CD8-positive, alpha-beta memory T cell (primary cell): ENCODE measurements around the gene DDX52. TPM values are rescaled to one million over a fixed set of nuclear protein-coding genes. Genes with fewer than 3 reads are reported as not detected.
A peak's percentile ranks its signal among the peaks of the same experiment; 100 is the strongest.
"Not testable (repeated sequence)": the region's sequence is repeated elsewhere in the genome, so short reads cannot be mapped to it uniquely, and the experiment has no call there.

Source experiments
- CTCF ChIA-PET: fragments of 350-600 bp; sonication (Branson Sonifier 250); formaldehyde crosslinking; loops from one replicate; lab custom pipeline; 2021; ENCODE audit warnings: antibody characterized with exemption; lab: Charles Lee
- POLR2A ChIA-PET: fragments of 350-600 bp; sonication (Branson Sonifier 250); formaldehyde crosslinking; loops from one replicate; lab custom pipeline; 2021; ENCODE audit warnings: antibody characterized with exemption; lab: Charles Lee
- DNase-seq, 5 donors: peaks; one replicate each; pipeline versions ENCODE4 v3.0.0 to v3.0.0-alpha.2; 2020 to 2022; ENCODE audit warnings: mixed read lengths in 1 of 5
- H3K27ac ChIP-seq: one replicate; pipeline ENCODE4 v1.7.0; 2013; ENCODE audit warnings: low read depth, mild to moderate bottlenecking, low read length, moderate library complexity
- H3K27me3 ChIP-seq: 2 replicates; pipeline ENCODE4 v1.7.0; 2013; ENCODE audit warnings: low read length, mild to moderate bottlenecking; ENCODE audit not compliant: insufficient read depth, poor library complexity, severe bottlenecking
- H3K36me3 ChIP-seq: 2 replicates; pipeline ENCODE4 v1.7.0; 2013; ENCODE audit warnings: mild to moderate bottlenecking, low read length, moderate library complexity; ENCODE audit not compliant: insufficient read depth
- H3K4me1 ChIP-seq: 2 replicates; pipeline ENCODE4 v1.7.0; 2013; ENCODE audit warnings: mild to moderate bottlenecking, low read length, moderate library complexity; ENCODE audit not compliant: insufficient read depth
- H3K4me3 ChIP-seq: 2 replicates; pipeline ENCODE4 v1.7.0; 2013; ENCODE audit warnings: mild to moderate bottlenecking, low read length
- H3K9me3 ChIP-seq: 2 replicates; pipeline ENCODE4 v1.7.0; 2013; ENCODE audit warnings: mild to moderate bottlenecking, low read length
- H3K27ac Mint-ChIP-seq, 8 donors: one replicate each; pipeline ENCODE4 v1.8.0; 2020 to 2021; ENCODE audit warnings: mixed read lengths in 8 of 8, mild to moderate bottlenecking in 6 of 8, inconsistent platforms in 3 of 8, moderate library complexity in 3 of 8
- H3K27me3 Mint-ChIP-seq, 2 donors: one replicate each; pipeline ENCODE4 v1.8.0; 2020 to 2021; ENCODE audit warnings: mixed read lengths in 2 of 2, mild to moderate bottlenecking in 1 of 2, moderate library complexity in 1 of 2
- H3K36me3 Mint-ChIP-seq, 3 donors: one replicate each; pipeline ENCODE4 v1.8.0; 2020 to 2021; ENCODE audit warnings: mixed read lengths in 3 of 3, inconsistent platforms in 1 of 3, mild to moderate bottlenecking in 1 of 3
- H3K4me1 Mint-ChIP-seq, 3 donors: one replicate each; pipeline ENCODE4 v1.8.0; 2020 to 2021; ENCODE audit warnings: mixed read lengths in 3 of 3, inconsistent platforms in 1 of 3, mild to moderate bottlenecking in 1 of 3
- H3K4me3 Mint-ChIP-seq, 7 donors: one replicate each; pipeline ENCODE4 v1.8.0; 2020 to 2021; ENCODE audit warnings: mixed read lengths in 7 of 7, mild to moderate bottlenecking in 6 of 7, moderate library complexity in 4 of 7, inconsistent platforms in 2 of 7
- H3K9me3 Mint-ChIP-seq, 5 donors: one replicate each; pipeline ENCODE4 v1.8.0; 2020 to 2022; ENCODE audit warnings: mixed read lengths in 5 of 5, mild to moderate bottlenecking in 3 of 5, moderate library complexity in 2 of 5, inconsistent platforms in 1 of 5
- polyA plus RNA-seq: library from polyadenylated mRNA; unstranded; fragments of 300-500 nt; fragmentation: Illumina TruSeq; gene quantifications from one replicate; pipeline ENCODE4 v1.2.3, GENCODE V29; 2021
- total RNA-seq, 2 experiments: library from RNA; stranded (reverse); gene quantifications; one replicate each; pipeline ENCODE4 v1.2.3, GENCODE V29; 2021

The DDX52 gene
- total and polyA plus RNA-seq, 3 experiments from 2014 or later: 14.7 to 41.0 (median 36.0) TPM

- H3K27ac ChIP-seq: no peak overlapping the region
- Mint-ChIP-seq H3K4me3 (peak overlapping the region in 2 of 7 donors; percentile 12 to 56), H3K4me1 (peaks cover 18 to 33% (median 20%) of the 10 kb centered on the region in 3 donors), H3K36me3 (peaks cover 0 to 37% (median 1%) of the 10 kb centered on the region in 3 donors), H3K27ac (peak overlapping the region in 5 of 8 donors; percentile 6 to 90 (median 34)), H3K27me3 (no peaks in the 10 kb centered on the region), H3K9me3 (no peaks in the 10 kb centered on the region)
- H3K4me1 ChIP-seq: peaks cover 21% of the 10 kb centered on the region
- peaks cover 5% of the 10 kb centered on the region for H3K36me3 ChIP-seq
- CTCF ChIA-PET: interaction anchor here (1.0 to 4.6 kb wide), 4 partner anchors 8 to 252 kb away, joined by 3 to 43 read pairs (median 9); no protein-coding TSS in a partner anchor
- POLR2A ChIA-PET: interaction anchor here (0.6 kb wide), 1 partner anchor 40 kb away, joined by 3 read pairs; no protein-coding TSS in a partner anchor
- no peak for DNase-seq
- no peak overlapping the region for H3K4me3 ChIP-seq
- H3K9me3 ChIP-seq: no peaks in the 10 kb centered on the region
- no peaks in the 10 kb centered on the region for H3K27me3 ChIP-seq
Observed at GRCh38 chr17:37610971-37611370, 32.3 kb downstream of the DDX52 start.

GRCh38 chr17:37610041-37610420 lies 33.2 kb downstream of the DDX52 start:
- peak overlapping the region; percentile 89 to 99 (median 92) for H3K27ac Mint-ChIP-seq
- H3K4me3 Mint-ChIP-seq: peak overlapping the region; percentile 78 to 99 (median 85)
- H3K4me1 Mint-ChIP-seq: peaks cover 27 to 42% (median 29%) of the 10 kb centered on the region in 3 donors
- not testable (repeated sequence) for DNase-seq, H3K27me3 Mint-ChIP-seq, H3K36me3 ChIP-seq, H3K9me3 Mint-ChIP-seq, H3K27me3 ChIP-seq, H3K9me3 ChIP-seq
- H3K36me3 Mint-ChIP-seq: peaks cover 0 to 34% (median 1%) of the 10 kb centered on the region in 3 donors
- POLR2A ChIA-PET: interaction anchor here (0.6 to 2.0 kb wide), 8 partner anchors 8 to 251 kb away, joined by 3 to 8 read pairs (median 6); partner anchors contain the start of genes ACACA and TADA2A
- Histone ChIP-seq H3K4me1 (peaks cover 30% of the 10 kb centered on the region), H3K4me3 (peak overlapping the region; percentile 58), H3K27ac (peak overlapping the region; percentile 63)
- CTCF ChIA-PET: interaction anchor here (0.7 to 4.6 kb wide), 22 partner anchors 7 to 203 kb away, joined by 3 to 43 read pairs (median 4); partner anchors contain the start of genes ACACA, DDX52 and TADA2A

- no peaks in the 10 kb centered on the region for H3K27me3 ChIP-seq
- no peaks in the 10 kb centered on the region for H3K9me3 ChIP-seq
- Mint-ChIP-seq H3K4me3 (peak within 1 kb of the TSS; percentile 78 to 99 (median 85)), H3K4me1 (peaks cover 33 to 48% (median 35%) of the 10 kb centered on the region in 3 donors), H3K9me3 (no peaks in the 10 kb centered on the region), H3K27me3 (no peaks in the 10 kb centered on the region), H3K36me3 (peaks cover 0 to 28% (median 3%) of the 10 kb centered on the region in 3 donors), H3K27ac (peak within 1 kb of the TSS; percentile 90 to 99 (median 94))
- CTCF ChIA-PET: interaction anchor here (0.7 to 4.6 kb wide), 25 partner anchors 8 to 236 kb away, joined by 3 to 43 read pairs (median 4); partner anchors contain the start of genes ACACA, DDX52, DUSP14 and TADA2A
- H3K27ac ChIP-seq: peak within 1 kb of the TSS; percentile 63
- peak within 1 kb of the TSS; percentile 58 for H3K4me3 ChIP-seq
- peaks cover 37% of the 10 kb centered on the region for H3K4me1 ChIP-seq
- DNase-seq: peak; percentile 95 to 98 (median 97)
- no peaks in the 10 kb centered on the region for H3K36me3 ChIP-seq
- POLR2A ChIA-PET: interaction anchor here (0.6 to 2.0 kb wide), 11 partner anchors 9 to 250 kb away, joined by 3 to 8 read pairs (median 5); partner anchors contain the start of genes ACACA, DUSP14 and TADA2A
Observed at GRCh38 chr17:37609170-37610040, 33.8 kb downstream of the DDX52 start, which contains the start of gene SYNRG. Gene SYNRG, minus strand, starts transcription at chr17:37609418. Its CDS starts 63 bp downstream, at chr17:37609355.

GRCh38 chr17:37608351-37609169 lies 34.7 kb downstream of the DDX52 start:
- Histone ChIP-seq H3K4me3 (peak overlapping the region; percentile 58), H3K27ac (peak overlapping the region; percentile 60), H3K9me3 (no peaks in the 10 kb centered on the region), H3K27me3 (no peaks in the 10 kb centered on the region), H3K4me1 (peaks cover 45% of the 10 kb centered on the region), H3K36me3 (no peaks in the 10 kb centered on the region)
- Mint-ChIP-seq H3K36me3 (peaks cover 0 to 24% (median 2%) of the 10 kb centered on the region in 3 donors), H3K4me3 (peak overlapping the region; percentile 78 to 99 (median 85)), H3K4me1 (peaks cover 42 to 57% (median 44%) of the 10 kb centered on the region in 3 donors), H3K9me3 (no peaks in the 10 kb centered on the region), H3K27me3 (no peaks in the 10 kb centered on the region), H3K27ac (peak overlapping the region; percentile 85 to 99 (median 92))
- DNase-seq: peak in 4 of 5 donors; percentile 4 to 50 (median 30)
- ChIA-PET CTCF (interaction anchor here (1.0 to 4.6 kb wide), 22 partner anchors 9 to 235 kb away, joined by 3 to 43 read pairs (median 4); partner anchors contain the start of genes ACACA, DDX52, DUSP14 and TADA2A), POLR2A (interaction anchor here (0.6 to 2.0 kb wide), 8 partner anchors 9 to 249 kb away, joined by 3 to 7 read pairs (median 5); partner anchors contain the start of genes ACACA, DUSP14 and TADA2A)

- POLR2A ChIA-PET: interaction anchor here (2.0 kb wide), 1 partner anchor 248 kb away, joined by 7 read pairs; no protein-coding TSS in a partner anchor
- Mint-ChIP-seq H3K27me3 (no peaks in the 10 kb centered on the region), H3K36me3 (peaks cover 0 to 22% (median 2%) of the 10 kb centered on the region in 3 donors), H3K27ac (peak overlapping the region; percentile 85 to 99 (median 92)), H3K4me1 (peaks cover 49 to 65% (median 52%) of the 10 kb centered on the region in 3 donors), H3K9me3 (no peaks in the 10 kb centered on the region), H3K4me3 (peak overlapping the region; percentile 78 to 99 (median 85))
- H3K4me1 ChIP-seq: peaks cover 51% of the 10 kb centered on the region
- H3K4me3 ChIP-seq: peak overlapping the region; percentile 58
- CTCF ChIA-PET: interaction anchor here (3.0 to 4.6 kb wide), 2 partner anchors 14 to 81 kb away, joined by 18 to 43 read pairs; no protein-coding TSS in a partner anchor
- no peaks in the 10 kb centered on the region for H3K27me3 ChIP-seq
- no peaks in the 10 kb centered on the region for H3K9me3 ChIP-seq
- H3K36me3 ChIP-seq: no peaks in the 10 kb centered on the region
- peak overlapping the region; percentile 60 for H3K27ac ChIP-seq
- DNase-seq: peak in 4 of 5 donors; percentile 12 to 70 (median 62)
Observed at GRCh38 chr17:37607637-37608331, 35.5 kb downstream of the DDX52 start.

GRCh38 chr17:37605813-37606505 lies 37.3 kb downstream of the DDX52 start:
- peaks cover 0 to 25% (median 4%) of the 10 kb centered on the region in 3 donors for H3K36me3 Mint-ChIP-seq
- peak overlapping the region; percentile 78 to 99 (median 83) for H3K4me3 Mint-ChIP-seq
- peak in 4 of 5 donors; percentile 12 to 71 (median 60) for DNase-seq
- Histone ChIP-seq H3K27ac (peak overlapping the region; percentile 20), H3K4me3 (peak overlapping the region; percentile 15), H3K36me3 (no peaks in the 10 kb centered on the region), H3K4me1 (peaks cover 66% of the 10 kb centered on the region), H3K9me3 (no peaks in the 10 kb centered on the region), H3K27me3 (no peaks in the 10 kb centered on the region)
- POLR2A ChIA-PET: interaction anchor here (0.6 to 1.5 kb wide), 4 partner anchors 10 to 185 kb away, joined by 3 to 5 read pairs (median 3); no protein-coding TSS in a partner anchor
- CTCF ChIA-PET: interaction anchor here (1.2 kb wide), 1 partner anchor 14 kb away, joined by 3 read pairs; no protein-coding TSS in a partner anchor
- H3K9me3 Mint-ChIP-seq: no peaks in the 10 kb centered on the region
- peaks cover 54 to 75% (median 60%) of the 10 kb centered on the region in 3 donors for H3K4me1 Mint-ChIP-seq
- H3K27me3 Mint-ChIP-seq: no peaks in the 10 kb centered on the region
- H3K27ac Mint-ChIP-seq: peak overlapping the region; percentile 75 to 99 (median 90)
